HL-60/S4 (cell line): ENCODE measurements around the gene SORL1.

Experiments
- in situ Hi-C: fragments of 300-500 bp; cut with MboI; formaldehyde crosslinking; loops from 2 replicates; pipeline ENCODE4 v1.14.3; 2022; ENCODE audit warnings: low sequenced_read_pairs

SORL1 gene

GRCh38 chr11:121452609-121453150, 566 bp downstream of the SORL1 start, which contains the start of gene SORL1-AS1:
Gene SORL1-AS1, minus strand, starts transcription at chr11:121452967.
- in situ Hi-C loops, result no loop called here

- in situ Hi-C loops, result no loop called here
Measured at GRCh38 chr11:121453589-121454299, 1.6 kb downstream of the SORL1 start.

GRCh38 chr11:121455115-121455514, 3.0 kb downstream of the SORL1 start:
- in situ Hi-C loops, result no loop called here

GRCh38 chr11:121456151-121456550, 4.0 kb downstream of the SORL1 start:
- in situ Hi-C loops, result no loop called here

GRCh38 chr11:121456816-121457431, 4.8 kb downstream of the SORL1 start:
- in situ Hi-C loops, result no loop called here

GRCh38 chr11:121458551-121458950, 6.4 kb downstream of the SORL1 start:
- in situ Hi-C loops, result no loop called here

- in situ Hi-C loops, result no loop called here
Measured at GRCh38 chr11:121459413-121460017, 7.4 kb downstream of the SORL1 start.

GRCh38 chr11:121460941-121461514, 8.9 kb downstream of the SORL1 start:
- in situ Hi-C loops, result no loop called here

- in situ Hi-C loops, result no loop called here
Measured at GRCh38 chr11:121461843-121462242, 9.7 kb downstream of the SORL1 start.

- in situ Hi-C loops, result no loop called here
Measured at GRCh38 chr11:121463689-121464335, 11.7 kb downstream of the SORL1 start.

- in situ Hi-C loops, result no loop called here
Measured at GRCh38 chr11:121464352-121464946, 12.3 kb downstream of the SORL1 start.

- in situ Hi-C loops, result no loop called here
Measured at GRCh38 chr11:121465709-121466062, 13.6 kb downstream of the SORL1 start.

- in situ Hi-C loops, result no loop called here
Measured at GRCh38 chr11:121466063-121466794, 14.1 kb downstream of the SORL1 start.

- in situ Hi-C loops, result no loop called here
Measured at GRCh38 chr11:121467471-121467870, 15.4 kb downstream of the SORL1 start.

- in situ Hi-C loops, result no loop called here
Measured at GRCh38 chr11:121467965-121468364, 15.9 kb downstream of the SORL1 start.

GRCh38 chr11:121469910-121470309, 17.8 kb downstream of the SORL1 start:
- in situ Hi-C loops, result no loop called here

- in situ Hi-C loops, result no loop called here
Measured at GRCh38 chr11:121471167-121471566, 19.1 kb downstream of the SORL1 start.

- in situ Hi-C loops, result no loop called here
Measured at GRCh38 chr11:121472312-121472711, 20.2 kb downstream of the SORL1 start.

- in situ Hi-C loops, result no loop called here
Measured at GRCh38 chr11:121473064-121473777, 21.1 kb downstream of the SORL1 start.
